HG03521 (cell line): ENCODE results near the gene ELMOD1.
"Not testable (repeated sequence)": the region's sequence is repeated elsewhere in the genome, so short reads cannot be mapped to it uniquely, and the experiment has no call there.

Experiments
- ATAC-seq: cut with Tn5 transposase; IDR thresholded peaks from one replicate; pipeline ENCODE4 v1.9.1; 2021; ENCODE audit warnings: mild to moderate bottlenecking, moderate library complexity; ENCODE audit not compliant: unreplicated experiment

ELMOD1 gene

DNA sequence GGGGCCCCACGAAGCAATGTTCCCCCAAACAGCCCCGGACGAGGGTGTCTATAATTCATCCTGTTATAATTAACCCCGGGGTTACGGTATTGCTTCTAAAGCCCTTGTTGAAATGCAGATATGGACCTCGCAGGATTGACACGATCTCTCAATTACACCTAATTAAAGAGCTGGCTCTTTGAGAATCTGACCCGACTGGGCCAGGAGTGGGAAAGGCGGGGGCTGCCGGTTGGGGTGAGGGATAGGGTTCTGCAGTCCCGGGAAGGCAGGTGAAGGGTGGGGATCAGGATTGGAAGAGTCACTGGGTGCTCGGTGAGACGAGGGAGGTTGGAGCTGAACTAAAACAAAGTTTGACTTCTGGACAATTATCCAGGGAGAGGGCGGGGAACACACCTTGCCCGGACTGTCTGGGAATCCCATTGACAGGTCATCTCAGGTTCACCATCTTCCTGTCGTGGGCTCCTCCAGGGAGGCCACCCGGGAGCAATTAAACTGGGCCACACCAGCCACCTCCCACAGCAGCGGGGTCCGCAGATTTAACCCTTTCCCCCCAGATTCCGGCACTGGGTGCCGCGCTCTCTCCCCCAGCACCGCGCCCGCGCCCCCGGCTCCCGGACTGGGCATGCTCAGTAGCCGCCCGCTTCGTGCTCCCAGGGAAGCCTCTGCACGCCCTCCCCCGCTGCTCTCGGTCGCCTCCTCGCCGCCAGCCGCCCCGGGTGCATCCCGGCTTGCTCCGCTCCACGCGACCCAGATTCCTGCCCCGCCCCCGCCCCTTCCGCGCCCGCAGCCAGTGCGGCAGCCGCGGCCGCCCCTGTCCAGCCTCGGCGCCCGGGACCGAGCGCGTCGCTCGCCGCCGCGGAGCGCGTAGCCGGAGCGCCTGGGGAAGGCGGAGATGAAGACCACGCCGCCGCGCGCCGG lies at the start of gene ELMOD1:
Gene ELMOD1 (plus strand): TSS at position 688 of the 918 bp plus-strand sequence. CDS start 27,043 bp downstream, outside the sequence.
- ATAC-seq, result peak; percentile 59

DNA sequence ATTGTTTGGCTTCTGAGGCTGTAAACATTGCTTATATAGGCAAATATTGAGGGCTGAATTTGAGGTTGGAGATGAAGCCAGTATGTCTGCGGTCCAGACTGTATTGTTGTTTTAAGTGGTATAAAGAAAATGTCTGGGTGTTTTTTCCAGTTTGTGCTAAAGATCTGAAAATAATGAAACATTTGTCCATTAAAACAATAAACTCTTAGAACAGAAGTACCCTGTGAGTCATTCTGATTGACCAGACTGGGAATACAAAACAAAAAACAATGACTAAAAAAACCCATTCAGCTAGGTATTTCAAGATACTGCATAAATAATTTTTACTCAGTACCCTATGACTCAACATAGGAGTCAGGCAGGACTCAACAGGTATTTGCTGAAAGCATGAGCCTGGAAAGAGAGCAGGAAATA lies 45.8 kb upstream of the ELMOD1 start:
- no peak for ATAC-seq

DNA sequence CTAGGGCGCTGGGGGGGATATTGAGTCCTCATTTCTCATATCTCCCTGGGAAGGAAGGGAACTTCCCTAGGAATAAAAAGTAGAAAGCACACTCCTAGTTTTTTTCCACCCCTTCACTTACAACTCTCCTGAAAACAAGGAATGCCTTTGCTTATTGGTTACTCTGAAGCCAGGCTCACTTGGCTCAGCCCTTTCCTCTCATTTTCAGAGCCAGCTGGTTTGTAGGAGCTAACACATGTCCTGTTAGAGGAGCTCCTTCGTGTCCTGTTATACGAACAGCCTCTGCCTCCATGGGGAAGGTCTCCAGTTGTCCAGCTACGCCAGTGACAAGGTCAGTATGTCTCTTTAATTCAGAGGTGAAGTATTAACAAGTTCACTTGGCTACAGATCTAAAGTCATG lies 43.0 kb upstream of the ELMOD1 start:
- ATAC-seq, result no peak

DNA sequence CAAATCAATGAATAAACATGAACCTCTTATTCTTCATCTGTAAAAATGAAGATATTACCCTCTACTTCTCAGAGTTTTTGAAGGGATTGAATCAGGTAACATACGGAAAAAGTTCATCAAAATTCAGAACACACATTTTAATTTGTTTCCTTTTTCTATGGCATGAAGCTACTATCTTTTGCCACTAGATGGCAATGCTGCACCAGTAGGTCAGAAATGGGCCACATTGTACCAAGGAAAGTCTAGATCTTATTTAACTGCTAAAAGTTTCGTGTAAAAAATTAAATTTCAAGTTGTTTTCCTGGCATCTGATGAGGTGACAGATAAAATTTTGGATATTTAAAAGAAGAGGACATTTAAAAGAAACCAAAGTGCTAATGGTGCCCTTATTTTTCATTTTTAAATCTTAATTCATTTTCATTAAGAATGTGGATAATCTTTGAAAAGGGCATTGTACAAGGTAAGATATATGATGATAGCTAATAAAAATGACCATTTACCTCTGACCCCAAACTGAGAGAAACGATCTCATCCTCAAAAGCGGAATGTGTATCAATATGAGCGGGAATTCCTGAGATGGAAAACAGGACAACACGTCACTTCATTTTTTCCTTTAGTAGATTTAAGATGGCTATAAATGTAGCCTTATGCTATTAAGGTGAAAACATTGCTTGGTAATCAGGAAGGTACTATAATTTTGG lies 41.5 kb upstream of the ELMOD1 start:
- ATAC-seq, result no peak

DNA sequence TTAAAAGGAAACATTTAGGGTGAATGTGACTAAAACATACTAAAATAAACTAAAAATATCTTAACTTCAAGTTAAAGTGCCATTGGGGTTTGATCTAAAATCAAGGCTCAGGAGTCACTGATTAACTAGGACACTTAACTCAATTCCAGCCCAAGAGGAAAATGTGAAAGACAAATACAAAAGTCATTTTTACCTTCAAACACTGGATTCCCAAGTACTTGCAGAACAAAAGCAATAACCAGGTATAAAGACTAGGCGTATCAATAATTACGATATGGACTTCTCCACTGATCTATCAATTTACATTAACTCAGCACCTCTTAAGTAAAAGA lies 41.0 kb upstream of the ELMOD1 start:
- ATAC-seq, result no peak

DNA sequence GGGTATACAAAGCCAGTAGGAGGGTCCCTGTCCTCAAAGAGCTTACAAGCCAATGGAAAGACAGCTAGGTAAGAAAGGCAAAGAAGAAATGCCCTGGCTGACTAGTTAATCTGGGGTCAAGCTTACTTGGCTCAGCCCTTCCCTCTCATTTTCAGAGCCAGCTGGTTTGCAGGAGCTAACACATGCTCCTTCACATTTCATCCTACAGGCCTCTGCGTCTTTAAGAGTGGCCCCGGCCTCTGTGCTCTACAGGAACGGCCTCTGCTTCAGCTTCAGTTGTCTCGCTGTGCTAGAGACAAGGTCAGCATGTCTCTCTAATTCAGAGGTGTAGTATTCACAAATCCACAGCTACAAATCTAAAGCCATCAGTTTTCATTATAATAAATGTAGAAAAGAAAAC lies 40.6 kb upstream of the ELMOD1 start:
- ATAC-seq, result no peak

DNA sequence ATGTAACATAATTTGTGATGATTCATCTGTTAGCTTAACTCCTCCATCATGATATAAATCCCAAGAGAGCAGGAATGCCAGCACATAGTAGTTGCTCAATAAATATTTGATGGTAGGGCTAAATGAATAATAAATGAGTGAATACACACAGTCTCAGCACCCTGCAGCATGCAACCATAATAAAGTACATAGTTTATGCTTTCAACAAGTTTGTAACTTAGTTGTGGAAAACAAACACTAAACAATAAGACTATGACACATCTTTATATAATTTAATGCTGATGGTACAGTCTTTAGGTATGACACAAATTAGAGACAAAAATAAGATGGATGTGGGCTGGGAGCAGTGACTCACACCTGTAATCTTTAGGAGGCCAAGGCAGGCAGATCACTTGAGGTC lies 29.3 kb upstream of the ELMOD1 start:
- no peak for ATAC-seq

DNA sequence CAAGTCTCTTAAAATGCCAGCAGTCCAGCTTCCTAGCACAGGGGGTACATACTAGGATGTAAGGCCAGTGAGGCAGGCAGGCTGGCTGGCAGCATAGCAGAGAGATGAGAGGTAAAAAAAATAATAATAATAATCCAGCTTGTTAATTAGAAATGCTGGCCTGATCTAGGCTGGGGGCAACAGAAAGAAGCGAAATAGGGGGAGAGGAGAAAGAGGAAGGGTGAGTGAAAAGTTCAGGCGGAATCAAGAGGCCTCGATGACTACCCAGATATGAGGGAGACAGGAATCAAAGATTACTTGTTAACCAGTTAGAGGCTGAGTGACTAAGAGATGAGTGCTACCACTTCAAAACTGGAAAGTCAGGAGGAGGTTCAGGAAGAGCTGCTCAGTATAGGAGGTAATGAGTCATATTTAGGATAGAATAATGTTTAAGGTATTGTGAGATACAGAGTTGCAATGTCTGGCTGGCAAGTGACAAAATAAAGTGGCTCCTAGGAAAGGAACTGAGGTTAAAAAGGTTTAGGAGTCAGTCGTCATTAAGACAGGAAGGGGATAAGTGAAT lies 28.2 kb upstream of the ELMOD1 start:
- no peak for ATAC-seq

DNA sequence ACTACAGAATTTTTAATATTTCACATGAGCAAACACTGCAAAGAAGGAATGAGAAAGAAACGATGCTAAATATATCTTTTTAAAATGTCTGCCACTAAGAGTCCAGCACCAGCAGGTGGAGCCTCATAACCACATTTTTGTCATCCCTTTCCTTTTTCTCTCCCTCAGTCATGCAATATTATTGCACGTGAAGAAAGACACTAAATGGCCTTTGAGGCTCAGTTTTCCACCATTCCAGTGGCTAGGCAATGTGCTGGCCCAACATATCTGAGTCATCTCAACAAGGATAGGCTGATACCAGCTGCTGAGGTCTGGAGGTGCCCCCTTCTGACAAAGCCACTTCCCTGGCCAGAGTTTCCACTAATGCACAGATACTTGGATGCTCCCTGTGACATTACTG lies 27.2 kb upstream of the ELMOD1 start:
- ATAC-seq, result peak; percentile 27

DNA sequence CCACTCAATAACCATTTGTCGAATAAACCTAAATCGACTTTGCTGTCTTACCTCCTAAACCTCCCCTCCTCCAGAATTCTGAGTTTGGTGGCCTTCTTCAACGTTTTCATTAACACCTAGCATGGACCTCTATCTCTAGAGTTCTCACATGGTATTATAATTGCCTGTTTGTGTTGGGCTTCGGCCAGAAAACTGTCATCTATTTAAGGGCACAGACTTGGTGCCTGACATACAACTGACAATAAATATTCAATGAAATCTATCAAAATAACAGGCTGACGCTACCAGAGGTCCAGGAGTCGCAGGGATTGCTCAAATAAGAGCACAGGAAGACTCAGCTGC lies 26.1 kb upstream of the ELMOD1 start:
- no peak for ATAC-seq

DNA sequence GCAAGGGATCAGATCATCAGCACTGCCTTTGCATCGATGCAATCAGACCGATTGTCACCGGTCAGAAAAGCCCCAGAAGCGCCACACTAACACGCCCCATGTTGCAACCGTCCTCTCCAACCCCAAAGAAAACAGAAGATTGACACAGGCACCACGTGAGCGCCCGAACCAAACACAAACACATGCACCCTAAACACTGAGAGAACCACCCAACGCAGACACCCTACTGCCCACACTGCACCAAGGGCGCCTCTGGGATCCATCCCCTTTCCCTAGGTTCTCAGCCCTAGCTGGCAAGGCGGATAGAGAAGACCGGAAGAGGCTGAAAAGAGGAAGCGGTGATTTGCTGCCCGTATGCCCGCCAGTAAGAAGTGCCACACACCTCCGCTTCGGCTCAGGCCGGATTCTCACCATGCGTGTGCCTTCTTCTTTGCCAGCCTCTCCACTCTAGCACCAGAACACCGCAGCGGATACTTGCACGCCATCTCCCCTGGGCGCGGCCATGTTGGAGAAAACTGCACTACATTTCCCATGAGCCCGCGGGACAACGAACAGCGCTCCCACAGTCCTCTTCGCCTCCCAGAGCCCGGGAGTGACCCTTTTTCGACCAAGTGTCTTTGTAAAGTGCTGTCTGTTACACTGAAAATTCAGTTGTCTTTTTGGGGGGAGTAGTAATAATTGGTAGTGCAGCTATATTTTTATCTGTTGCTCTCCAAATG lies 25.6 kb upstream of the ELMOD1 start, which contains the start of gene ALKBH8:
Gene ALKBH8 (minus strand): TSS at position 517 of the 719 bp plus-strand sequence. CDS start 4,842 bp downstream, outside the sequence.
- peak; percentile 82 for ATAC-seq

DNA sequence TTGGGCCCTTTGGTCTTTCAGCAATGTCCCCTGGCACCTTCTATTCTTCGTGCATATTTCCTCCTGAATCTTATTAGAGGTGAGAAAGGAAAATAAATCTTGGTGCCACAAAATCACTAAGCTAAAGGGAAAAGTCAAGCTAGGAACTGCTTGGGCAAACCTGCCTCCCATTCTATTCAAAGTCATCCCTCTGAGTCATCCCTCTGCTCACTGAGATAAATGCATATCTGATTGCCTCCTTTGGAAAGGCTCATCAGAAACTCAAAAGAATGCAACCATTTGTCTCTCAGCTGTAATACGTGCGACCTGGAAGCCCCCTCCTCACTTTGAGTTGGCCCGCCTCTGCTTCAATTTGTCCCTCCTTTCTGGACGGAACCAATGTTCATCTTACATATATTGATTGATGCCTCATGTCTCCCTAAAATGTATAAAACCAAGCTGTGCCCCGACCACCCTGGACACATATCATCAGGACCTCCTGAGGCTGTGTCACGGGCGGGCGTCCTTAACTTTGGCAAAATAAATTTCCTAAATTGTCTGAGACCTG lies 24.9 kb upstream of the ELMOD1 start:
- not testable (repeated sequence) for ATAC-seq

DNA sequence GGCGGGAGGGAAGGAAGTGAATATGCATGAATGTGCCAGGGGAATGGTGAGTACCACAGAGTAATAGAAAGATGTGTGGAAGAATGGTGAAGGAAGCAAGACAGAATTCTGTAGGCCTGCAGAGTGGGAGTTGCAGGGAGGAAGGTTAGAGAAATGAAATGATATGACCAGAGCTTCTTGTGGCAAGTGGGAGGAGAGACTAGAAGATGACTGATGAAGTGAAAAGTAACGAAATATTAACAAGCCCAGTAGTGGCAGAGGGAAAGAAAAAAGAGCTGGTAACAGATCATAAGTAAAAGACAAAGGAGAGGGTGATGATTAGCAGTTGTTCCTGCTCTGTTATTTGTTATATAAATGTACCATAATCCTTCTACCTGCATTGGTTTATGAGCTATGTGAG lies 24.4 kb upstream of the ELMOD1 start:
- no peak for ATAC-seq

DNA sequence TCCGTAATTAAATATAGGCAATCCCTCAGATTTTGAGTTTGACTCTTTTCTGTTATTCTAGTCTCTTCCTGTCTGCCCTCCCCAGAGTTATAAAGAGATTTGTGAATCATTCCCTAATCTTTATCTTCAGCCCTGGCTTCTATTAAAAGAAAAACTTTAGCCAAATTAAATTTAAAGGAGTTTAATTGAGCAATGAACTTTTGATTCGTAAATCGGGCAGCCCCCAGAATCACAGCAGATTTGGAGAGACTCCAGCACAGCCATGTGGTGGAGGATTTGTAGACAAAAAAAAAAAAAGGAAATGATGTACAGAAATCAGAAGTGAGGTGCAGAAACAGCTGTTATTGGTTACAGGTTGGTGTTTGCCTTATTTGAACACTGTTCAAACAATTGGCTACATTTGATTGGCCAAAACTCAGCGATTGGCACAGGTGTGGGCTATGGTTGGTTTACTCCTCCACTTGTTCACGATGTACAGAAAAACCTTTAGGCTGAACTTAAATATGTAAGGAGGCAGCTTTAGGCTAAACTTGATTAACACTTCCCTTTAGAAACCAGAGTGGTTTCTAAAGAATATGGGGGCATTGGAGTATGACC lies 23.1 kb upstream of the ELMOD1 start:
- ATAC-seq, result no peak

DNA sequence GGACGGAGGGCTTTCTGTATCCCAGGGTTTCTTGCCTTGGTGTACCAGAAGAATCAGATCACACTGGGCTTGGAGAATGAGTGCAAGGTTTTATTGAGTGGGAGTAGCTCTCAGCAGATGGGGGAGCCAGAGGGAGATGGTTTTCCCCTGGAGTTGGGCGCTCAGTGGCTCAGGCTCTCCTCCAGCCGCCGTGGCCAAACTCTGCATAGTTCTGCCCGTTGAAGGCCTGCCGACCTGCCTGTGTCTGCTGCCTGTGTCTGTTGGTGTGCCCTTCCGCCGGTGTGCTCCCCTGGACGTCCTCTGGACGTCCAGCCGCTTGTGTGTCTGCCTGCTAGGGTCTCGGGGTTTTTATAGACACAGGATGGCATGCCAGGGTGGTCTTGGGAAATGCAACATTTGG lies 20.9 kb upstream of the ELMOD1 start:
- ATAC-seq, result no peak

DNA sequence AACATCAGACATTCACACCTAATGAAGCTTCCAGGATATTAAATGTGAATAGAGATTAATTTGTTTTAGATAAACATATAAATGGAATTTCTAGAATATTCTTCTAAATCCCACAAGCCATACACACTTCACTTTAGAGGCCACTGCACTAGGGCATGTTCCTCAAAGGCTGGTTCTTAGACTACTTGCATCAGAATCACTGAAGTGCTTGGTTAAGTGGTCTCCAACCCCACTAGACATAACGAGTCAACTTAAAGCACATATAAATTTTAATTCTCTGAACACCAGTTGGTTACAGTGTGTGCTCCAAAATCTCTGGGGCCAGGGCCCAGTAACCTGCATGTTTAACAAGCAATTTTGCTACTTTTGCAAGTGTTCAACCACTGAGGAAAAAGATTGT lies 17.5 kb upstream of the ELMOD1 start:
- no peak for ATAC-seq

DNA sequence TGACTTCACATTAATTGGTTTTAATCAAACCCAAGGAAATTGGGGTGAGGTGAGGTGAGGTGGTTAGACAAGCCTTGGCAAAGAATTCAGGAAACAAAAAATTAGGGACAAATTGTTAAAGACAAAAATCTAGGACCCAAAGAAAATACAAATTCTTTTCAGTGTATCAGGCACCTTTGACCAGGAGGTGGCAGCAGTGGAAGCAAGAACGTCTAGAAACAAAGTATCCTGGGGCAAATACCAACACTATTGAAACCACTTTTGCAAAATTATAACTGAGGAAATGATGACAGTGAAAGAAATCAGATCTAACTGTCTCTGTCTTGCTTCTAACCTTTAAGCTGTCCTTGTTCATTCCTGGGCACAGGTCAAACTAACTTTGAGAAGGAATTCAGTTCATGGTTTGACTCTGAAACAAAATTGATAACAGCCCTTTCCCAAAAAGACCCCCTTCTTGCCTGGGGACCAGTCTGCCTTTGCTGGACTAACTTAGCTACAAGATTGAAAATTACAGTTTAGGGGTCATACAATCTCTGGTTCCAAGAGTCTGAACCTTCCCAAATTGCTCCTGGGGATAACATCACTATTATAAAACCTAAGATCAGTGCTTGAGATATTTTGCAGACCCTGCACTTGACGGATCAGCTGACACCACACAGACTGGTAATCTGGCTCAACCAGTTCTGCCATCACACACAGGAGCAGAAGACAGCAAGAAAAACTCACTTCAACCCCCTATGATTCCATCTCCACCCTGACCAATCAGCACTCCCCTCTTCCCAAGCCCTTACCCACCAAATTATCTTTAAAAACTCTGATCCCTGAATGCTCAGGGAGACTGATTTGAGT lies 14.2 kb upstream of the ELMOD1 start:
- ATAC-seq, result not testable (repeated sequence)

DNA sequence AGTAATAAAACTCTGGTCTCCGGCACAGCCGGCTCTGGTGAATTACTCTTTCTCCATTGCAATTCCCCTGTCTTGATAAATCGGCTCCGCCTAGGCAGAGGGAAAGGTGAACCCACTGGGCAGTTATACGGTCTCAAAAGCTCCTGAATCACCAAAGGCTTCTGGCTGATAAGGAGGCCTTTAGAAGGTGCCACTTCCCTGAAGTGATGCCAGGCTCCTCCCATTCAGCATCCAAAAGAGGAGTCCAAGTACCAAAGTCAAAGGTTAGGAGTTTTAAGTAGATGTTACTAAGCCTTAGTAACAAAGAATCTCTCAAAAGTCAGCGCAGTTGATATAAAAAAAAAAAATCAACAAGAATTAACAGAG lies 13.6 kb upstream of the ELMOD1 start:
- ATAC-seq, result no peak

DNA sequence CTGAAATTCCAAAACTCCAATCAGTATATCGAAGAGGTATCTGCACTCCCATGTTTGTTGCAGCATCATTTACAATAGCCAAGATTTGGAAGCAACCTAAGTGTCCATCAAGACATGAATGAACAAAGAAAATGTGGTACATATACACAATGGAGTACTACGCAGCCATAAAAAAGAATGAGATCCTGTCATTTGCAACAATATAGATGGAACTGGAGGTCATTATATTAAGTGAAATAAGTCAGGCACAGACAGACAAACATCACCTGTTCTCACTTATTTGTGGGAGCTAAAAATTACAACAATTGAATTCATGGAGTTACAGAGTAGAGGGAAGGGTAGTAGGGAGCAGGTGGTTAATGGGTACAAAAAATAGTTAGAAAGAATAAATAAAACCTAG lies 11.8 kb upstream of the ELMOD1 start:
- ATAC-seq, result not testable (repeated sequence)

DNA sequence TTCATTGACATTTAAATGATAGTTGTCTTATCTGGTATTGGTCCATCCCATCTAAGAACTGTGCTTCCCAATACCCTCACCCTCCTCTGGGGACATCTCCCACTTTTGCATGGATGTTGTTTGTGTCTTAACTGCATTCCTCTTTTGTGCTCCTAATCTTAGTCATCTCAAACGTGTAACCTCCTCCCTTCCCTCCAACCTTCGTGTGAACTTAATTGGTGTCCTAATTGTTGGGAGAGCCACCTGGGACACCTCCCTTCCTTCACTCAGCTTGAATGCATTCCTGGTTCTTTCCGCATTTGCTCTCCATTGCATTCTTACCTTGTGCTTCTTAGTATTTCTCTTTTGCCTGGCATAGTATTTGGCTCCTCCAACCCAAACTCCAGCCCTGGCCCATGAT lies 9.8 kb upstream of the ELMOD1 start:
- ATAC-seq, result no peak
